HG03103 (cell line): Measurements from ENCODE around the gene EML1.
"Not testable (repeated sequence)": the region's sequence is repeated elsewhere in the genome, so short reads cannot be mapped to it uniquely, and the experiment has no call there.

Experiments
- ATAC-seq: cut with Tn5 transposase; IDR thresholded peaks from one replicate; pipeline ENCODE4 v1.9.1; 2021; ENCODE audit warnings: low read depth; ENCODE audit not compliant: unreplicated experiment

EML1 gene

DNA sequence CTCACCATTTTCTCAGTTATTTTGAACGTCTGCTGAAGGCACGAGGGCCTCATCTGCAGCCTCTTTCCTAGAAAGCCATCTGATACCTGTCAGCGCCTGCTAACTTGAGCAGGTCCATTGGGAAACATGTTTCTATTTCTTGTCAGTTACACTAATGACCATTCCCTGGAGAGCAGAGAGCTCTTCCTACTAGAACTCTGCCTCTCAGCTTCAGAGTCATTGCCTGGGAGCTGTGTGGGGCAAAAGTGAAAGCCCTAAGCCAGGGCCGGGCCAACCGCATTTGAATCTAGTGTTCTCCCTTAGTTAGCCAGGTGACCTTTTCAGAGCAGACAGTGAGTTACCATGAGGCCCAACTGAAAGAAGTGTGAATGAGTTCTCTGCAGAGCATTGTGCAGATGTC lies 135.8 kb downstream of the EML1 start:
- no peak for ATAC-seq

- ATAC-seq, result no peak
Measured at GRCh38 chr14:99929601-99930000, 136.4 kb downstream of the EML1 start.

- peak; percentile 74 for ATAC-seq
Measured at GRCh38 chr14:99930420-99931274, 137.4 kb downstream of the EML1 start.

GRCh38 chr14:99931308-99931707 lies 138.1 kb downstream of the EML1 start:
- no peak for ATAC-seq

DNA sequence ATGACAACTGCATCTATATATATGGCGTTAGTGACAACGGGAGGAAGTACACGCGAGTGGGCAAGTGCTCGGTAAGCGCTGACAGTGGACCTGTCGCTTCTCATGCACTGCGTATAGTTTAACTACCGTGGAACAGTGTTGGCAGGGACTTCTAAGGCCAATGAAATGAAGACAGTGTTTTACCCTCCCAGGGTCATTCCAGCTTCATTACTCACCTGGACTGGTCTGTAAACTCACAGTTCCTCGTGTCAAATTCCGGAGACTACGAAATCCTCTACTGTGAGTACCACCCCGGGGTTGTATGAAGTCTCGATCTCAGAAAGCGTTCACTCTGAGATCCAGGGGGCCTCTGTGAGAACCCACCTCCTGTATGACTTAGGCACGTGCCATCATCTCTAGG lies 142.8 kb downstream of the EML1 start:
- no peak for ATAC-seq

DNA sequence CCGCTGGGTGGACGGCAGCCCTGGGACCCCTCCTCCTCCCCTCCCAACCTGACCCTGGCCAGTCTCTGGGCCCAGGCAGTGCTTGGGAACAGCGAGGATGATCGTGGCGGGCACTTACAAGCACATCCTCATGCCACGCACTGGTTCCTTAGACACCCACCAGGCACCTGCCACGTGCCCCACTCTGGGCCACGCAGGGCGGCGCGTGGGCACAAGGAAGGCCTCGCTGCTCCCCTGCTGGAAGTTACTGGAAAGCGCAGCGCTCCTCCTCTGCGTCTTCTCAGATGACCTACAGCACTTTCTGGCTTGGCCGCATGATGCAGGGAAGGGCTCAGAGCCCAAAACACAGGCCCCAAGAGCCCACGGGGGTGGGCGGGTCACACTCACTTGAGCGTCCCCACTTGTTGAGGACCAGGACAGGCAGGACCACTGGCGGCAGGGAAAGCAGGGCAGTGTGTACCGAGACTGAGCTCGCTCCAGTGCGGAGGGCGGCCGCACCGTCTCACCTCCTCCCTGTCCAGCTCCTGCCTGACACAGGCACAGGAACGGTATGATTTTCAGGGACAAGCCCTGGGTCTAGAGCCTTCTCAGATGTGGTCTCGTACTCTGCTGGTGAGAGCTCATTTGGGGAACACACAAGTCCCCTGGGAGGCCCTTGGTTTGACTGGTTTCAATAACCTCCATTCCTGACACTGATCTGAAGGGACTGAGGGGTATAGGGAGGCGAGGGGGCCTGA lies 143.7 kb downstream of the EML1 start:
- peak; percentile 77 for ATAC-seq

DNA sequence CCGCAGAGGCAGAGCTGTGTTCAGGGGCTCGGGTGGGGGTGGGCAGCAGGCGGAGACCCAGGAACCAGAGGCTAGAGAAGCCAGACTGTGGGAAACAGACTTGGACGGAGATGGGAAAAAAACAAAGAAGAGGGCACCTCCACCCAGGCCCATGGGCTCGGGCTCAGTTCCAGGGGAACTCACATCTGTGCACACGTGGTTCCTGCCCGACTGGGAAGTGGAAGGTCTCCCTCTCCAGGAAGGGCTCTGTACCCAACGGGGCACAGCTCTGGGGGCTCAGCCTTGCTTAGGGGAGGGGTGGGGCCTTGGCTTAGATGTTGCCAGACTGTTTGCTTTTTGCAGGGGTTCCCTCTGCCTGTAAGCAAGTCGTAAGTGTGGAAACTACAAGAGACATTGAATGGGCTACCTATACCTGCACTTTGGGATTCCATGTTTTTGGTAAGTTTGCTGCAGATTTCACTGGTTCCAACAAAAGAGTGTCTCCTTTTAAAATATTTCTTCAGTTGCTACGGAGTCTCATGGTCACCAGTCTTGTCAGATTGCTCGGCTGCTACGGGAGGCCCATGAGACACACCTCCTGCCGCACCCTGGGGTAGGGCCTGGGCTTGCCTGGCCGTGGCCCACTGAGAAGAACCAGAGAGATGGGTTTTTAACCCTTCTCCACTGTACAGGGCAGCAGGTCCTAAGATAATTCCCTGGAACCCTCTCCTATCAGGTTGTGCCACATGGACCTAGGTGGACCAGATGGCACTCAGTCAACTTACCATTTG lies 144.4 kb downstream of the EML1 start:
- ATAC-seq, result peak; percentile 32

DNA sequence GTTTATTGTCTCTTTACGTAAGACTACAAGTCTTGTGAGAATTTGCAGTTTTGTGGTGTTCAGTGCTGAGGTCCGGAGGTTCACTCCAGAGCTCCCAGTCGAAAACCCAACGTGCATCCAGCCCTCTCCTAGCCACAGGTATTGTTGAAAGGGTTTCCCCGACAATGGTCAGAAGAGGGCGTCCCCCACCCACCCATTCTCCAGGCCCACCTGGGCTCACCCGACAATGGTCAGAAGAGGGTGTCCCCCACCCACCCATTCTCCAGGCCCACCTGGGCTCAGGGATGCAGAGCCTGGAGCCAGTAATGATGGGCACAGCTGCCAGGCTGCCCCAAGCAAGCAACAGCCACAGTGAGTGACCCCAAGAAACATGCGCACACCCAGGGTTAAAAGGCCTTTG lies 145.2 kb downstream of the EML1 start:
- ATAC-seq, result no peak

- no peak for ATAC-seq
Measured at GRCh38 chr14:99938896-99939295, 145.7 kb downstream of the EML1 start.

DNA sequence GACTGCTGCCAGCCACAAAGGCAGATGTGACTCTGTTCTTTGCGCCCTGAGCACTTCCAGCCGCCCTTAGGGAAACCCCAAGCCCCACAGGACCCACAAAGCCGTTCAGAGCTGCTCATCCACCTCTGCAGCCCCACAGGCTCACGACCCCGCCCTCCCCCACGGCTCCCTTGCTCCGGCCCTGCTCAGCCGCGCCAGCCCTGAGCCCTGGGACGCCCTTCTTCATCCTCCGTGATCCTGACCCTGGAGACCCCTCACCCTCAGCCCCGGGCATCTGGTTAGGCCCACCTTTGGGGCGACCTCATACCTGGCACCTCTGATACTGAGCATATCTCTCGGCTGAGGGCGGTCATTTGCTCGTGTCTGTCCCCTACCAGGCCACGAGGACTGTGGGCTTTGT lies 146.2 kb downstream of the EML1 start:
- no peak for ATAC-seq

DNA sequence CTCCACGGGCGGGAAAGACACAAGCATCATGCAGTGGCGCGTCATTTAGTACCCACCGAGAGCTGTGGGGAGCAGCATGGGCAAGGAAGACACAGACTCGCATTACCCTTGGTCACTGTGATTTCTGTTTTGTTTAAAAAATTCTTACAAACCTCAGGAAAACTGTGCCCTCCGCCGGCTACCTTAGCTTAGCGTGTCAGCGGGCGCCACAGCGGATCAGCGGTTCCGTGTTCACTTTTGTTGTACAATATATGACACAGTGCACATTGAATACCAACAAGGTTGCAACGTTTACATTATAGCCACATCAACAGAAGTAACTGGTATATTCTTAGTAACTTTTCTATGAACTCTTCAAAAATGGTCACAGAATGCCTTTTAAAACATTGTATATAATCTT lies 146.9 kb downstream of the EML1 start:
- no peak for ATAC-seq

DNA sequence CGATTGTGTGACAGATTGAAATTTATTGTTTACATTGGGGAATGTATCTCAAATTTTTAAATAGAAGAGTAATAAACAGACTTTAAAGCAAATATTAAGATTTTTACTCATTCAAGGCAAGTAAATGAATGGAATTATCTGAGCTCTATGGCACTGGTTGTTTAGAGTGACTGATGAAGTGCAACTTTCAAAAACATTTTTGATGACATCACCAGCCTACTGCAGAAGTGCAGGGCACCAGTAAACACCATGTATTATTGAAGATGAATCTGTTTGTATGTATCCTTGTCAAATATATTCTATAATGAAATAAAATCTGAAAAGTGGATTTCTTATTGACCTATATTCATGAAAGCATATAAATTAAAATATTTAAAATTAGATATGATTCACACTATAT lies 148.0 kb downstream of the EML1 start:
- no peak for ATAC-seq

- ATAC-seq, result no peak
Measured at GRCh38 chr14:99943620-99944019, 150.4 kb downstream of the EML1 start.

GRCh38 chr14:99944241-99944651 lies 151.0 kb downstream of the EML1 start:
- no peak for ATAC-seq

GRCh38 chr14:99945732-99946651 lies 152.8 kb downstream of the EML1 start:
- ATAC-seq, result no peak

DNA sequence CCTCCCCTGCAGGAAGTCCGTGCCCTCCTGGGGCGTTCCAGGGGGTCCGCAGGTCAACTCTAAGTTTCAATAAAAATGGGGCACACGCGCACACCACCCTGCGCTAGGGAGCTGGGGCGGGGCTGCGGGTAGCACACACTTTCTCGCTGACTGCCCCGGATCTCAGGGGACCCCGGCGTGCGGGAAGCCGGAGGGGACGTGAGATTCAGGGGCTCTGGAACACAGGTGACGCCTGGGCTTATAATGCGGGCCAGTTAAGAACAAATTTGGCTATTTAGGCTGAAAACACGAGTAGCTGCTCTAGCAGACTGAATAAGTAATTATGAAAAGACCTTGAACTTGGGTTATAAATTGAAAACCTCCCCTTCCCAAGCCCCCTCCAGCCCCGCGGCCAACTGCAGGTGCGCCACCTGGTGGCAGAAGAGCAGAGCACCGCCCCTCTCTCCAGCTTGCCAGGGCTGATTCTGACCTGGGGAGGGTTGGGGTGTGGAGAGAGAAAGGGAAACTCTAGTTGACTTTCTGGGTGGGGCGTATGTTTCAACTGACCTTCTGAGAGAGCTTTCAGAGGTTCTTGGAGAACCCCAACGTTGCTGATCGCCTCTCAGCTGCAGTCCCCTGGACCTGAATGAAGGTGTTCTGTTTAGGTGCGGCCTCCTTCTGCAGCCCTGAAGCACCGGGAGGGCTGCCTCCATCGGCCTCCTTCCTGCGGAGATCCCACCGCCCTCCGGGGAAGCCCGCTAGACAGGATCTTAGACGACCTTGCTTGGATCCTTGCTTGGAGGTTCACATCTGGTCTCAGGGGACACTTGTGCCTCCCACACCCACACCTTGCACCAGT lies 153.7 kb downstream of the EML1 start:
- no peak for ATAC-seq

DNA sequence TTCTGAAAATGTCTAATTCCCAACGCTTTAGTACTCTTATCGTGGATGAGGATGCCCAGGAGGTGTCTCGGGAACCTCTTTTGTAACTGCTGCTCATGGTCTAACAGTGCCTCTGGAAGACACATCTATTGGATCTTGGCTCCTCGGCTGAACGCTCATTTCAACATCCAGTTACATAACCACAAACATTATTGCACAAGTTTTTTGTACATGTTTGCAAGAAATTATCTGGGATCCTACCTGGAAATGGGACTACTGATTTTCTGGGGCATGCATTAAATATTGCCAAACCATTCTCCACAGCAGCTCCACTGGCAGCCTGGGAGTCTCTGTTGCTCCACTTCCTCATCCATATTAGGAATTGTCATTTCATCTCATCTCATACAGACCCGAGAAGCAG lies 154.5 kb downstream of the EML1 start:
- no peak for ATAC-seq

DNA sequence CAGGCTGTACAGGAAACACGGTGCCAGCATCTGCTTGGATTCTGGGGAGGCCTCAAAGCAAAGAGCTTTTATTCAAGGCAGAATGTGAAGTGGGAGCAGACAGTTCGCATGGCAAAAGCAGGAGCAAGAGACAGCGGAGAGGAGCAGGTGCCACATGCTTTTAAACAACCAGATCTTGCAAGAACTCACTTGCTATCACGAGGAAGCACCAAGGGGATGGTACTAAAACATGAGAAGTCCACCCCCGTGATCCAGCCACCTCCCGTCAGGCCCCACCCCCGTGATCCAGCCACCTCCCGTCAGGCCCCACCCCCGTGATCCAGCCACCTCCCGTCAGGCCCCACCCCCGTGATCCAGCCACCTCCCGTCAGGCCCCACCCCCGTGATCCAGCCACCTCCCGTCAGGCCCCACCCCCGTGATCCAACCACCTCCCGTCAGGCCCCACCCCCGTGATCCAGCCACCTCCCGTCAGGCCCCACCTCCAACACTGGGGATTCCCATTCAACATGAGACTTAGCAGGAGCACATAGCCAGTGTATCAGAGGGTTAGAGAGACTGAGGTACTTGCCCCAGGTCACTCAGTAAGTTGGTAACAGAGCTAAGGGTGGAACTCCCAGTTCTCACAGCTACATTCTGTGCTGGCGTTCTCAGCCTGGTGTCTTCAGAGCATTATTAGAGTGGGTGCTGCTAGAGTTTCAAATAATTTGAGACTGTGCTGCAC lies 156.0 kb downstream of the EML1 start:
- ATAC-seq, result not testable (repeated sequence)

GRCh38 chr14:99950181-99950580 lies 157.0 kb downstream of the EML1 start:
- ATAC-seq, result no peak
